ENCODE measurements around the gene SCN4B. TPM values are rescaled to one million over a fixed set of nuclear protein-coding genes. Genes with fewer than 3 reads are reported as not detected.

The SCN4B gene
- total RNA-seq, 2 donors from 2014 or later: 0.15 to 0.20 TPM

- Histone ChIP-seq H3K27ac (ENCODE audit: low read depth, low read length) (no peak overlapping the region), H3K4me3 (ENCODE audit: low read length) (no peak overlapping the region), H3K9me3 (ENCODE audit: control insufficient read depth, low read length) (no peaks in the 10 kb centered on the region), H3K4me1 (ENCODE audit: control insufficient read depth, insufficient read depth, low read length) (no peaks in the 10 kb centered on the region), H3K27me3 (ENCODE audit: control insufficient read depth, insufficient read depth, low read length, poor library complexity, severe bottlenecking) (peaks cover 94% of the 10 kb centered on the region), H3K9ac (ENCODE audit: extremely low read depth, low read length, poor library complexity, severe bottlenecking) (no peak overlapping the region), H3K36me3 (ENCODE audit: control insufficient read depth, insufficient read depth, low read length) (no peaks in the 10 kb centered on the region)
- 50 to 70% methylated on average over 1 of the region's 1 CpG for WGBS, 2 experiments (ENCODE audit: insufficient coverage in 1 of 2, insufficient read length in 1 of 2)
- H3K9me3 Mint-ChIP-seq: no peaks in the 10 kb centered on the region
- H3K27me3 Mint-ChIP-seq (ENCODE audit: insufficient read depth): peaks cover 92% of the 10 kb centered on the region
- no peaks in the 10 kb centered on the region for H3K36me3 Mint-ChIP-seq (ENCODE audit: low read depth)
- DNase-seq: peak; percentile 52
- TF ChIP-seq CTCF (conservative IDR thresholded peaks at IDR 0.05): peak; percentile 23
- no peak overlapping the region for H3K27ac Mint-ChIP-seq
- no peak overlapping the region for H3K4me3 Mint-ChIP-seq
- H3K4me1 Mint-ChIP-seq: peaks cover 14% of the 10 kb centered on the region
Measured at GRCh38 chr11:118149493-118149892, 3.1 kb downstream of the SCN4B start.

DNA sequence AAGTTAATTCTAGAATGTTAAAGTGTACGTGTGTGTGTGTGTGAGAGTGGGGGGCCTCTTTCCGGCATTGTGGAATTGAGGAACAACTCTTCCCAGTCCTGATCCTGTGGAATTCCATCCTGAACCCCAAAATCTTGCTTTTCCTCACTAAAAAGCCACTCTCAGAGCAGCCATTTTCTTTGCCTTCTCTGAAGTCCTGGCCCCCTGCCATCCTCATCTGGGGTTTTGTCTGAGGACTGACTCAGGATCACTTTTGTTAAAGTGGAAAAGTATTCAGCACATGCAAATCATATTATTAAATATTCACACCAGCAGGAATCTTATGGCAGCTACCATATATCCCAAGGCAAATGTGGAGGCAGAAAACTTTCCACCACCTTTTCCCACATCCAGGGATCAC, 3.8 kb downstream of the SCN4B start:
- H3K4me1 Mint-ChIP-seq: peaks cover 12% of the 10 kb centered on the region
- WGBS, 2 experiments (ENCODE audit: insufficient coverage in 1 of 2, insufficient read length in 1 of 2): 60 to 83% methylated on average over 1 to 2 of the region's 2 CpGs

DNA sequence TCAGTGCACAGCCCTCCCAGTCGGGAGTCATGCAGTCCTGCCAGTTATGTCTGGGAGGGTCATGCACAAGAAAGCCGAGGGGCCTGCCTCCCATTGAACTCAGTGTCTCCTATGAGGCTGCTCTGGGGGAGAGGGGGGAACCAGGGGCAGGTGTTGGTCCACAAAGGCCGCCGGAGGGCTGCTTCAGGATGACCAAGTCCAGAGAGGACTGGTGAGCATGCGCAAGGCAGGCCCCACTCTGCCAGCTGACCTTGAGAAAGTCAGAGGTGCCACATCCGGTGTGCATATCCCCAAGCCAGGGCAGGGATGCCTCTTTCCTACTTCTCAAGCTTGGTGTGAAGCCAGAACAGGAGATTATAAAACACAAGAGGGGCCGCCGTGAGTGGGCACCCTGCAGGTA, 4.4 kb downstream of the SCN4B start:
- peaks cover 91% of the 10 kb centered on the region for H3K27me3 Mint-ChIP-seq (ENCODE audit: insufficient read depth)
- Histone ChIP-seq H3K36me3 (ENCODE audit: control insufficient read depth, insufficient read depth, low read length) (no peaks in the 10 kb centered on the region), H3K4me1 (ENCODE audit: control insufficient read depth, insufficient read depth, low read length) (no peaks in the 10 kb centered on the region), H3K9ac (ENCODE audit: extremely low read depth, low read length, poor library complexity, severe bottlenecking) (no peak overlapping the region), H3K9me3 (ENCODE audit: control insufficient read depth, low read length) (no peaks in the 10 kb centered on the region), H3K4me3 (ENCODE audit: low read length) (no peak overlapping the region), H3K27ac (ENCODE audit: low read depth, low read length) (no peak overlapping the region), H3K27me3 (ENCODE audit: control insufficient read depth, insufficient read depth, low read length, poor library complexity, severe bottlenecking) (peaks cover 94% of the 10 kb centered on the region)
- no peak overlapping the region for H3K4me3 Mint-ChIP-seq
- peaks cover 8% of the 10 kb centered on the region for H3K4me1 Mint-ChIP-seq
- no peak overlapping the region for H3K27ac Mint-ChIP-seq
- H3K36me3 Mint-ChIP-seq (ENCODE audit: low read depth): no peaks in the 10 kb centered on the region
- no peak for TF ChIP-seq CTCF (conservative IDR thresholded peaks at IDR 0.05)
- no peaks in the 10 kb centered on the region for H3K9me3 Mint-ChIP-seq
- DNase-seq: no peak
- 89 to 94% methylated on average over 7 to 8 of the region's 8 CpGs for WGBS, 2 experiments (ENCODE audit: insufficient coverage in 1 of 2, insufficient read length in 1 of 2)

More for the DNA sequence above, 3.8 kb downstream of the SCN4B start:
- no peaks in the 10 kb centered on the region for H3K4me1 ChIP-seq (ENCODE audit: control insufficient read depth, insufficient read depth, low read length)
- no peak for TF ChIP-seq CTCF (conservative IDR thresholded peaks at IDR 0.05)
- no peak overlapping the region for H3K4me3 ChIP-seq (ENCODE audit: low read length)
- no peaks in the 10 kb centered on the region for H3K36me3 ChIP-seq (ENCODE audit: control insufficient read depth, insufficient read depth, low read length)
- no peak overlapping the region for H3K9ac ChIP-seq (ENCODE audit: extremely low read depth, low read length, poor library complexity, severe bottlenecking)
- H3K27me3 ChIP-seq (ENCODE audit: control insufficient read depth, insufficient read depth, low read length, poor library complexity, severe bottlenecking): peaks cover 94% of the 10 kb centered on the region
- peaks cover 92% of the 10 kb centered on the region for H3K27me3 Mint-ChIP-seq (ENCODE audit: insufficient read depth)
- no peak overlapping the region for H3K27ac Mint-ChIP-seq
- H3K27ac ChIP-seq (ENCODE audit: low read depth, low read length): no peak overlapping the region
- DNase-seq: no peak
- H3K9me3 ChIP-seq (ENCODE audit: control insufficient read depth, low read length): no peaks in the 10 kb centered on the region
- H3K9me3 Mint-ChIP-seq: no peaks in the 10 kb centered on the region
- H3K36me3 Mint-ChIP-seq (ENCODE audit: low read depth): no peaks in the 10 kb centered on the region
- H3K4me3 Mint-ChIP-seq: no peak overlapping the region
